Measurements from ENCODE around the gene PCDHA12. TPM values are rescaled to one million over a fixed set of nuclear protein-coding genes. Genes with fewer than 3 reads are reported as not detected.

The PCDHA12 gene
- total and polyA plus RNA-seq, 2 donors (not counting 3 experiments of a cell fraction or from before 2014, with no cell fraction given), result 0.03 TPM; not detected in 1

GRCh38 chr5:140927228-140927573 is 52.1 kb downstream of the PCDHA12 start:
- no peak for DNase-seq (ENCODE audit: low read depth, low spot score)
- Histone ChIP-seq H4K20me1 (replicated peaks; ENCODE audit: control insufficient read depth, extremely low read depth, insufficient read depth, low read length) (no peaks in the 10 kb centered on the region), H3K9me3 (replicated peaks; ENCODE audit: control insufficient read depth, insufficient read depth, low read length) (no peaks in the 10 kb centered on the region), H3K9ac (replicated peaks; ENCODE audit: extremely low read depth, insufficient read depth, low read length) (no peak overlapping the region), H3K9me1 (replicated peaks; ENCODE audit: control insufficient read depth, extremely low read depth, insufficient read depth, low read length) (no peaks in the 10 kb centered on the region), H3K79me2 (ENCODE audit: control insufficient read depth, insufficient read depth, low read length) (no peaks in the 10 kb centered on the region), H2AFZ (ENCODE audit: low read depth, low read length) (peak overlapping the region; percentile 69), H3K36me3 (ENCODE audit: control insufficient read depth in 2 of 2, extremely low read depth in 1 of 2, insufficient read depth in 2 of 2, low read length in 2 of 2) (no peaks in the 10 kb centered on the region), H3K4me1 (ENCODE audit: control insufficient read depth, extremely low read depth, insufficient read depth, low read length) (peaks cover 2% of the 10 kb centered on the region), H3K4me2 (ENCODE audit: insufficient read depth, low read length) (peak overlapping the region; percentile 3), H3K27me3 (ENCODE audit: control insufficient read depth in 2 of 2, insufficient read depth in 2 of 2, low read length in 2 of 2) (peaks cover 23 to 25% of the 10 kb centered on the region in 2 experiments), H3K27ac (ENCODE audit: insufficient read depth, low read depth, low read length) (no peak overlapping the region), H3K4me3 (replicated peaks in 1 of 3; ENCODE audit: insufficient read depth in 1 of 3, low read depth in 1 of 3, low read length in 3 of 3) (peak overlapping the region in 2 of 3 experiments; percentile 1 to 23)
- FAIRE-seq, result no peak
- TF ChIP-seq EZH2 (IDR thresholded peaks at IDR 0.05; ENCODE audit: borderline replicate concordance, low read depth, low read length, severe bottlenecking), result peak; percentile 10
- TF ChIP-seq MAX (IDR thresholded peaks at IDR 0.05; ENCODE audit: insufficient read depth, insufficient read length), result no peak
- TF ChIP-seq POLR2AphosphoS5 (IDR thresholded peaks at IDR 0.05; ENCODE audit: insufficient read depth, low read depth, low read length), result no peak
- no peak for TF ChIP-seq GATA2 (IDR thresholded peaks at IDR 0.05; ENCODE audit: insufficient read depth, insufficient read length, low read depth, low read length)
- BruUV-seq (replicated peaks), result no TSS peak
- dilution Hi-C loops (cut with MboI; ENCODE audit: extremely low pct_ligation_motif_present, low sequenced_read_pairs) (no loop called here), intact Hi-C loops (cut with micrococcal nuclease) (loop anchor here (5.0 kb wide), 1 partner anchor 45 kb away; the partner anchor contains the start of gene PCDHA13)
- ChIA-PET CTCF (interaction anchor here (0.9 to 2.4 kb wide), 8 partner anchors 9 to 113 kb away, joined by 3 to 34 read pairs (median 4); no protein-coding TSS in a partner anchor), POLR2A (no interaction called here)

Other genes with a start within 250 kb of the PCDHA12 start
- gene CD14, start 242.1 kb upstream of the PCDHA12 start, total RNA-seq, result 0.33 TPM in 1 of 2 replicates, not detected in the other
- gene CD14, start 242.1 kb upstream of the PCDHA12 start, polyA plus RNA-seq, result 3.7 and 5.1 TPM in 2 replicates
- 14.2 and 23.7 TPM in 2 replicates for gene TMCO6, start 235.9 kb upstream of the PCDHA12 start, total RNA-seq
- 22.0 and 23.2 TPM in 2 replicates for gene TMCO6, start 235.9 kb upstream of the PCDHA12 start, polyA plus RNA-seq
- gene NDUFA2, start 227.7 kb upstream of the PCDHA12 start, total RNA-seq, result 56.1 and 63.4 TPM in 2 replicates
- 130 and 131 TPM in 2 replicates for gene NDUFA2, start 227.7 kb upstream of the PCDHA12 start, polyA plus RNA-seq
- 78.9 and 90.4 TPM in 2 replicates for gene IK, start 227.5 kb upstream of the PCDHA12 start, total RNA-seq
- 43.4 and 64.0 TPM in 2 replicates for gene IK, start 227.5 kb upstream of the PCDHA12 start, polyA plus RNA-seq
- 24.0 and 25.3 TPM in 2 replicates for gene WDR55, start 210.4 kb upstream of the PCDHA12 start, total RNA-seq
- gene WDR55, start 210.4 kb upstream of the PCDHA12 start, polyA plus RNA-seq, result 17.5 and 17.8 TPM in 2 replicates
- gene DND1, start 201.7 kb upstream of the PCDHA12 start, total RNA-seq, result 1.1 TPM in 2 replicates
- 1.2 and 1.4 TPM in 2 replicates for gene DND1, start 201.7 kb upstream of the PCDHA12 start, polyA plus RNA-seq
- gene HARS1, start 183.9 kb upstream of the PCDHA12 start, total RNA-seq, result 104 and 105 TPM in 2 replicates
- gene HARS1, start 183.9 kb upstream of the PCDHA12 start, polyA plus RNA-seq, result 56.0 and 65.2 TPM in 2 replicates
- gene HARS2, start 183.9 kb upstream of the PCDHA12 start, total RNA-seq, result 29.6 and 31.7 TPM in 2 replicates
- gene HARS2, start 183.9 kb upstream of the PCDHA12 start, polyA plus RNA-seq, result 19.9 and 23.6 TPM in 2 replicates
- gene ZMAT2, start 174.9 kb upstream of the PCDHA12 start, total RNA-seq, result 49.0 and 49.4 TPM in 2 replicates
- 45.8 and 58.0 TPM in 2 replicates for gene ZMAT2, start 174.9 kb upstream of the PCDHA12 start, polyA plus RNA-seq
- not detected in 2 replicates for gene PCDHA1, start 89.2 kb upstream of the PCDHA12 start, total RNA-seq
- gene PCDHA1, start 89.2 kb upstream of the PCDHA12 start, polyA plus RNA-seq, result 0.03 and 0.04 TPM in 2 replicates
- not detected in 2 replicates for gene PCDHA2, start 80.5 kb upstream of the PCDHA12 start, total RNA-seq
- 0.02 TPM in 1 of 2 replicates, not detected in the other for gene PCDHA2, start 80.5 kb upstream of the PCDHA12 start, polyA plus RNA-seq
- 0.09 TPM in 1 of 2 replicates, not detected in the other for gene PCDHA3, start 74.3 kb upstream of the PCDHA12 start, total RNA-seq
- 0.07 and 0.08 TPM in 2 replicates for gene PCDHA3, start 74.3 kb upstream of the PCDHA12 start, polyA plus RNA-seq
- 0.04 and 0.14 TPM in 2 replicates for gene PCDHA4, start 68.2 kb upstream of the PCDHA12 start, total RNA-seq
- 0.14 and 0.26 TPM in 2 replicates for gene PCDHA4, start 68.2 kb upstream of the PCDHA12 start, polyA plus RNA-seq
- not detected in 2 replicates for gene PCDHA5, start 53.7 kb upstream of the PCDHA12 start, total RNA-seq
- gene PCDHA5, start 53.7 kb upstream of the PCDHA12 start, polyA plus RNA-seq, result not detected in 2 replicates
- gene PCDHA6, start 47.3 kb upstream of the PCDHA12 start, total RNA-seq, result 0.18 TPM in 1 of 2 replicates, not detected in the other
- 0.04 and 0.08 TPM in 2 replicates for gene PCDHA6, start 47.3 kb upstream of the PCDHA12 start, polyA plus RNA-seq
- 0.14 TPM in 1 of 2 replicates, not detected in the other for gene PCDHA7, start 41.0 kb upstream of the PCDHA12 start, total RNA-seq
- gene PCDHA7, start 41.0 kb upstream of the PCDHA12 start, polyA plus RNA-seq, result 0.07 and 0.30 TPM in 2 replicates
- gene PCDHA8, start 34.1 kb upstream of the PCDHA12 start, total RNA-seq, result not detected in 2 replicates
- gene PCDHA8, start 34.1 kb upstream of the PCDHA12 start, polyA plus RNA-seq, result not detected in 2 replicates
- gene PCDHA9, start 26.9 kb upstream of the PCDHA12 start, total RNA-seq, result not detected in 2 replicates
- gene PCDHA9, start 26.9 kb upstream of the PCDHA12 start, polyA plus RNA-seq, result 0.03 TPM in 1 of 2 replicates, not detected in the other
- gene PCDHA10, start 19.4 kb upstream of the PCDHA12 start, total RNA-seq, result 0.07 and 0.18 TPM in 2 replicates
- 0.11 and 0.13 TPM in 2 replicates for gene PCDHA10, start 19.4 kb upstream of the PCDHA12 start, polyA plus RNA-seq
- gene PCDHA11, start 6.4 kb upstream of the PCDHA12 start, total RNA-seq, result 0.12 TPM in 1 of 2 replicates, not detected in the other
- 0.03 TPM in 1 of 2 replicates, not detected in the other for gene PCDHA11, start 6.4 kb upstream of the PCDHA12 start, polyA plus RNA-seq
- gene PCDHA13, start 6.8 kb downstream of the PCDHA12 start, total RNA-seq, result not detected in 2 replicates
- gene PCDHA13, start 6.8 kb downstream of the PCDHA12 start, polyA plus RNA-seq, result not detected in 2 replicates
- not detected in 2 replicates for gene PCDHAC1, start 51.0 kb downstream of the PCDHA12 start, total RNA-seq
- not detected in 2 replicates for gene PCDHAC1, start 51.0 kb downstream of the PCDHA12 start, polyA plus RNA-seq
- gene PCDHAC2, start 91.2 kb downstream of the PCDHA12 start, total RNA-seq, result 0.90 and 1.00 TPM in 2 replicates
- 0.97 and 1.2 TPM in 2 replicates for gene PCDHAC2, start 91.2 kb downstream of the PCDHA12 start, polyA plus RNA-seq
- gene PCDHB1, start 176.1 kb downstream of the PCDHA12 start, total RNA-seq, result not detected in 2 replicates
- gene PCDHB1, start 176.1 kb downstream of the PCDHA12 start, polyA plus RNA-seq, result not detected in 2 replicates
- 0.23 and 0.58 TPM in 2 replicates for gene PCDHB2, start 219.3 kb downstream of the PCDHA12 start, total RNA-seq
- gene PCDHB2, start 219.3 kb downstream of the PCDHA12 start, polyA plus RNA-seq, result 0.40 and 0.57 TPM in 2 replicates
- gene PCDHB3, start 225.2 kb downstream of the PCDHA12 start, total RNA-seq, result not detected in 2 replicates
- 0.11 and 0.22 TPM in 2 replicates for gene PCDHB3, start 225.2 kb downstream of the PCDHA12 start, polyA plus RNA-seq
- 0.21 TPM in 1 of 2 replicates, not detected in the other for gene PCDHB4, start 246.5 kb downstream of the PCDHA12 start, total RNA-seq
- 0.10 and 0.11 TPM in 2 replicates for gene PCDHB4, start 246.5 kb downstream of the PCDHA12 start, polyA plus RNA-seq